Kidney (tissue), 11 donors: ENCODE results near the gene CBS. TPM values are rescaled to one million over a fixed set of nuclear protein-coding genes. Genes with fewer than 3 reads are reported as not detected.
"Not testable (repeated sequence)": the region's sequence is repeated elsewhere in the genome, so short reads cannot be mapped to it uniquely, and the experiment has no call there.

ENCODE experiments used
- DNase-seq, 5 donors: peaks; one replicate each; pipeline ENCODE4 v3.0.0-alpha.2; 2013 to 2020
- FAIRE-seq: peaks from 2 replicates; lab custom pipeline; 2012; peaks lifted over from hg19 to GRCh38; lab: Jason Lieb, UNC
- H3K27ac ChIP-seq, 2 donors: one replicate each; pipeline ENCODE4 v1.7.0; 2013; ENCODE audit warnings: low read depth in 2 of 2, low read length in 2 of 2, inconsistent platforms in 1 of 2
- H3K27me3 ChIP-seq: one replicate; pipeline ENCODE4 v1.7.1; 2013; ENCODE audit warnings: low read length, inconsistent platforms; ENCODE audit not compliant: control insufficient read depth, insufficient read depth
- H3K36me3 ChIP-seq, 3 donors: one replicate each; pipeline versions ENCODE4 v1.7.0 to v1.7.1; 2013; ENCODE audit warnings: low read length in 3 of 3, control low read depth in 1 of 3, inconsistent platforms in 1 of 3; ENCODE audit not compliant: insufficient read depth in 3 of 3, control insufficient read depth in 2 of 3
- H3K4me1 ChIP-seq, 3 donors: one replicate each; pipeline versions ENCODE4 v1.7.0 to v1.7.1; 2013; ENCODE audit warnings: low read length in 3 of 3, inconsistent platforms in 1 of 3, low read depth in 1 of 3; ENCODE audit not compliant: control insufficient read depth in 2 of 3, insufficient read depth in 2 of 3
- H3K4me3 ChIP-seq, 3 donors: one replicate each; pipeline versions ENCODE4 v1.7.0 to v1.8.1; 2013; ENCODE audit warnings: low read length in 3 of 3, control low read depth in 1 of 3, inconsistent platforms in 1 of 3
- H3K9ac ChIP-seq, 3 donors: one replicate each; pipeline versions ENCODE4 v1.7.0 to v1.7.1; 2013; ENCODE audit warnings: low read length in 3 of 3, control low read depth in 1 of 3, inconsistent platforms in 1 of 3
- H3K9me3 ChIP-seq, 3 donors: one replicate each; pipeline versions ENCODE4 v1.7.0 to v1.7.1; 2013; ENCODE audit warnings: low read length in 3 of 3, control low read depth in 1 of 3, inconsistent platforms in 1 of 3; ENCODE audit not compliant: control insufficient read depth in 2 of 3, insufficient read depth in 1 of 3
- intact Hi-C: fragments of 100-400 bp; cut with DNase I; formaldehyde crosslinking; loops from one replicate; pipeline ENCODE4 v1.11.1; 2022
- polyA plus RNA-seq: library from polyadenylated mRNA; stranded (reverse); fragments of 350-450 nt; fragmentation: Illumina TruSeq; extraction: RNeasy Lipid Tissue Mini Kit (QIAGEN cat#74804); gene quantifications from one replicate; pipeline ENCODE4 v1.2.3, GENCODE V29; 2014; ENCODE audit warnings: low read depth, low replicate concordance; ENCODE audit not compliant: insufficient read depth
- total RNA-seq: library from RNA; stranded (reverse); fragmentation: NEBNext Ultra II Directional; extraction: Animal tissue kit (Norgen Biotek cat#: 25700); gene quantifications from one replicate; pipeline ENCODE4 v1.2.1, GENCODE V29; 2021
- donor health status: control.
- donor health status: control.
- donor health status: DM: yes; HTN: yes; CAD: no.
- donor health status: Normal renal cell carcinoma (clear cell type).

CBS gene
- total and polyA plus RNA-seq, 2 donors from 2014 or later: 6.4 to 32.1 TPM

DNA sequence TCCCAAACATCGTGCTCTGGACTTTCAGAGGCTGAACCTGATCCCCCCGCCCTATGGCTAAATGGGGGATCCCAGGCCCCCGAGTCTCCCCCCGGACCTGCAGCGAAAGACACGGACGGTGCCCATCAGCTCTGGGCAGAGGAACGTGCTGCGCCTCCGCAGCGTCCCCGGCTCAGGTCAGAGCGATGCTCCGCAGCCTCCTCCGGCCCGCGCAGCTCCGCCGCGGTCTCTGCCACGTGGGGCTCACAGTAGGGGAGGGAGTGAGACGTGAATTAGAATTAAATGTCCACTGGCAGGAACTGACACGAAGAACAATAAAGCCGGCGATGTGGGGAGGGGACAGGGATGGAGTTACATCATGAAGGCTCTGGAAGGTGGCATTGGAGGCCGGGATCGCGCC lies 1.0 kb upstream of the CBS start:
- H3K36me3 ChIP-seq, FAIRE-seq, H3K4me1 ChIP-seq, H3K9me3 ChIP-seq, intact Hi-C loops, H3K27me3 ChIP-seq, H3K27ac ChIP-seq, H3K4me3 ChIP-seq, H3K9ac ChIP-seq: not testable (repeated sequence)
- peak in 1 of 5 donors; percentile 27 for DNase-seq

DNA sequence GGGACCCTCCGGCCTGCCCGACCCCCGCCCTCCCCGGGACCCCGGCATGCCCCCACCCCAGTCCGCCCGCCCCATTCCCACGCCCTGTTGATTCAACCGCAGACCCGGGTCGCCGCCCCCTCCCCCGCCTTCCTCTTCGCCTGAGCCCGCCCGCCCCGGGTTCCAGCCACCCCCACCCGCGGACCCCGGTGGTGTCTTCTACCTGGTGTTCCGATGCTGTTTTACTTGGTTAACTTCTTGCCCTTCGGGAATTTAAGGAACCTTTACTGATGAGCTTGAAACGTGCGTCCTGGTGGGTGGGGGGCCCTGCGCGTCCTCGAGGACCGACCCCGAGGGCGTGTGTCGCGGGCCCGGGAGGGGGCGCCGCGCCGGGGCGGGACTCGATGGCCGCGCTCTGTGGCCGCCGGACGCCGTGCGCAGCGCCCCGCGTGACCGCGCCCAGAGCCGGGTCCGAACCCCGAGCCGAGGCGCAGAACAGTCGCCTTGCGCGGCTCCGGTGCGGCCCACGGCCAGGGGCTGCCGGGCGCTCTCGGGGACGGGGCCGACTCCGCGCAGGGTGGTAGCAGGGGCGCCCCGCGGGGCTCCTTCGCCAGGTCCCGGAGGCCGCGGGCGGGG lies 495 bp upstream of the CBS start:
- H3K4me1 ChIP-seq, H3K9ac ChIP-seq, H3K27ac ChIP-seq, H3K9me3 ChIP-seq, H3K36me3 ChIP-seq, intact Hi-C loops, FAIRE-seq, H3K27me3 ChIP-seq, H3K4me3 ChIP-seq, DNase-seq: not testable (repeated sequence)

GRCh38 chr21:43074401-43075169 lies 1.1 kb downstream of the CBS start:
- FAIRE-seq: not testable (repeated sequence)

GRCh38 chr21:43072742-43073141 lies 2.9 kb downstream of the CBS start:
- H3K27ac ChIP-seq, FAIRE-seq, H3K9me3 ChIP-seq, H3K36me3 ChIP-seq, DNase-seq, intact Hi-C loops, H3K4me3 ChIP-seq, H3K27me3 ChIP-seq, H3K9ac ChIP-seq, H3K4me1 ChIP-seq: not testable (repeated sequence)

More at GRCh38 chr21:43074401-43075169, 1.1 kb downstream of the CBS start:
- H3K4me1 ChIP-seq, H3K9ac ChIP-seq, H3K27ac ChIP-seq, H3K9me3 ChIP-seq, H3K4me3 ChIP-seq, H3K27me3 ChIP-seq, intact Hi-C loops, H3K36me3 ChIP-seq, DNase-seq: not testable (repeated sequence)

- H3K4me3 ChIP-seq, H3K27ac ChIP-seq, H3K9me3 ChIP-seq, H3K4me1 ChIP-seq, DNase-seq, H3K27me3 ChIP-seq, intact Hi-C loops, FAIRE-seq, H3K36me3 ChIP-seq, H3K9ac ChIP-seq: not testable (repeated sequence)
Observed at GRCh38 chr21:43069682-43070081, 6.0 kb downstream of the CBS start.

DNA sequence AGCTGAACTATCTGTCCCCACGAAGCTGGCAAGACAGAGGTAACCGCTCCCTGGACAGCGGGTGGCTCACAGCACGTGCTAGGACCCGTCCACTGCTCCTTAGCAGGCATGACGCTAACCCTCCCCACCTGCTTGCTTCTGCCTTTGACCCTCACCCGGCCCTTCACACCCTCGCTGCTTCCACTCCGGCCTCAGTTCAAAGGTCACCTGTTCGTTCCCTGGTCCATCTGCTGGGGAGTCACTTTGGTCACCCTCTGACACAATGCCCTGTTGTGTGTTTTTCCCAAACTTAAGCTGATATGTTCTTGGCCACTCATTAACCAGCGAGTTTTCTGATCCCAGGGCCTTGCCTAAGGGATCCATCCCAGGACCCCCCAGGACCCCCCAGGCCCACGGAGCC lies 7.6 kb downstream of the CBS start:
- DNase-seq, H3K36me3 ChIP-seq, H3K4me1 ChIP-seq, H3K27ac ChIP-seq, FAIRE-seq, H3K27me3 ChIP-seq, H3K9me3 ChIP-seq, H3K4me3 ChIP-seq, intact Hi-C loops, H3K9ac ChIP-seq: not testable (repeated sequence)

GRCh38 chr21:43066690-43067089 lies 8.9 kb downstream of the CBS start:
- H3K36me3 ChIP-seq, H3K27ac ChIP-seq, FAIRE-seq, H3K4me3 ChIP-seq, H3K9me3 ChIP-seq, H3K9ac ChIP-seq, H3K27me3 ChIP-seq, H3K4me1 ChIP-seq, DNase-seq, intact Hi-C loops: not testable (repeated sequence)

DNA sequence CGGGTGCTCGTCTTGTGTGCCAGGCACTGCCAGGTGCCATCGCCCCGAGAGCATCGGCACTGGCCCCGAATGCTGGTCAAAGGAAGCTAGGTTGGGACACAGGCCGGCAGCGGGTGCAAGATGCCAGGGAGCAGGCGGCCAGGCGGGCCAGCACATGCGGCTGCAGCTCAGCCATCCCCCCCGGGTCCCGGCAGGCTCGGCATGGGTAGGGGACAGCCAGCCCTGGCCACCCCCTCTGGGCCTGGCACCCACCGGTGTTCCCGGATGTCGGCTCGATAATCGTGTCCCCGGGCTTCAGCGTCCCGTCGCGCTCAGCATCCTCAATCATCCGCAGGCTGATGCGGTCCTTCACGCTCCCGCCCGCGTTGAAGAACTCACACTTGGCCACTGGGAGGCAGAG lies 9.6 kb downstream of the CBS start:
- H3K9me3 ChIP-seq, H3K27ac ChIP-seq, H3K4me1 ChIP-seq, H3K36me3 ChIP-seq, FAIRE-seq, intact Hi-C loops, H3K4me3 ChIP-seq, H3K27me3 ChIP-seq, H3K9ac ChIP-seq: not testable (repeated sequence)
- DNase-seq: peak in 2 of 5 donors; percentile 13 to 35
